K562 (cell line): Measurements from ENCODE around the gene CPSF4. TPM values are rescaled to one million over a fixed set of nuclear protein-coding genes. Genes with fewer than 3 reads are reported as not detected.

Experiments
- CHD1 ChIP-seq: fragments of 200-600 bp; sonication (generic); IDR thresholded peaks from one replicate; pipeline ENCODE4 v1.6.1; 2012; ENCODE audit warnings: mild to moderate bottlenecking, moderate library complexity, low read length, inconsistent platforms
- ETS2 ChIP-seq: IDR thresholded peaks from 2 replicates; pipeline ENCODE4 v1.6.1; 2016; ENCODE audit warnings: borderline replicate concordance, missing genetic modification characterization, mild to moderate bottlenecking, moderate library complexity, missing compliant biosample characterization; ENCODE audit not compliant: poor library complexity, severe bottlenecking
- ILF3 ChIP-seq: fragments of 450-650 bp; IDR thresholded peaks from 2 replicates; pipeline ENCODE4 v1.6.1; 2018; ENCODE audit warnings: antibody characterized with exemption, mild to moderate bottlenecking, moderate library complexity, borderline replicate concordance
- POLR2A ChIP-seq: fragments of 450-650 bp; conservative IDR thresholded peaks from 2 replicates; pipeline ENCODE4 v1.6.1; 2016
- RBM14 ChIP-seq: fragments of 200-400 bp; formaldehyde crosslinking; IDR thresholded peaks from 2 replicates; pipeline ENCODE4 v1.6.1; 2018; ENCODE audit warnings: low read depth, mild to moderate bottlenecking, low read length, moderate library complexity, borderline replicate concordance; ENCODE audit not compliant: insufficient read depth
- ZBTB26 ChIP-seq: fragments of 450-650 bp; formaldehyde crosslinking; IDR thresholded peaks from 2 replicates; pipeline ENCODE4 v1.4.0; 2022; ENCODE audit warnings: missing genetic modification characterization
- ZBTB33 ChIP-seq: sonication (generic); formaldehyde crosslinking; IDR thresholded peaks from 2 replicates; pipeline ENCODE4 v1.8.1; 2023; ENCODE audit warnings: mild to moderate bottlenecking, missing genetic modification reagents
- ZNF518B ChIP-seq: fragments of 250-450 bp; sonication (Bioruptor Pico); IDR thresholded peaks from 2 replicates; pipeline ENCODE4 v1.5.0; 2021; ENCODE audit warnings: mild to moderate bottlenecking, moderate library complexity
- ZNF609 ChIP-seq: sonication (generic); formaldehyde crosslinking; IDR thresholded peaks from 2 replicates; pipeline ENCODE4 v1.8.1; 2023; ENCODE audit warnings: missing genetic modification reagents, mild to moderate bottlenecking, borderline replicate concordance
- ZNF639 ChIP-seq, 2 experiments: fragments of 200-800 bp in 1 of 2; sonication (Bioruptor generic) in 1 of 2; sonication (generic) in 1 of 2; formaldehyde crosslinking in 1 of 2; IDR thresholded peaks in 1 of 2; conservative IDR thresholded peaks in 1 of 2; 2 replicates each; pipeline versions ENCODE4 v1.5.0 to v1.6.1; 2016 to 2020; ENCODE audit warnings: missing compliant biosample characterization in 1 of 2, missing genetic modification characterization in 1 of 2, missing genetic modification reagents in 1 of 2
- ZSCAN32 ChIP-seq: fragments of 450-650 bp; formaldehyde crosslinking; IDR thresholded peaks from 2 replicates; pipeline ENCODE4 v1.4.0; 2020; ENCODE audit warnings: mild to moderate bottlenecking, moderate library complexity
- polyA plus RNA-seq, 8 experiments: library from polyadenylated mRNA; depleted of rRNA in 4 of 8; stranded (reverse) in 5 of 8; unstranded in 3 of 8; fragments of >200 nt; fragmentation: Nextera tagmentation in 2 of 8; fragmentation: Illumina TruSeq in 1 of 8; extraction: Ambion mirVana in 2 of 8; extraction: Trizol in 1 of 8; gene quantifications; 2 replicates each; pipeline versions ENCODE4 v1.2.1 to v1.2.3, GENCODE V29; 2011 to 2014; ENCODE audit warnings: inconsistent platforms in 1 of 8, missing spikeins in 1 of 8
- total RNA-seq, 7 experiments: library from RNA; depleted of rRNA in 6 of 7; stranded (reverse); fragments of >200 nt in 6 of 7; fragmentation: Illumina TruSeq in 2 of 7; extraction: Trizol in 2 of 7; gene quantifications; 2 replicates each; pipeline versions ENCODE4 v1.2.1 to v1.2.3, GENCODE V29; 2011 to 2021; ENCODE audit warnings: low replicate concordance in 1 of 7

CPSF4 gene
- total and polyA plus RNA-seq, 9 of the 15 experiments (the other 6 are each of a cell fraction or from before 2014, with no cell fraction given): 16.9 to 118 (median 71.7) TPM

- TF ChIP-seq ZNF609 (CRISPR knock-in tag) (no peak), CHD1 (peak; percentile 94), ZNF518B (CRISPR knock-in tag) (no peak), ZNF639 (CRISPR knock-in tag; conservative IDR thresholded peaks at IDR 0.05 in 1 of 2, IDR thresholded peaks at IDR 0.05 in 1 of 2) (peak in 1 of 2 experiments; percentile 93; a peak in 2 of 4 replicates), ZBTB26 (CRISPR knock-in tag) (no peak), ZBTB33 (CRISPR knock-in tag) (no peak), RBM14 (no peak), ILF3 (no peak), ETS2 (tag) (no peak), POLR2A (peak; percentile 97), ZSCAN32 (no peak)
These were observed 61.2 kb downstream of the CPSF4 start, which contains the start of gene ZNF394 (continued) for GRCh38 chr7:99499721-99500636.
